Ascending aorta (tissue), 2 donors: ENCODE data around the gene SH3BGR. TPM values are rescaled to one million over a fixed set of nuclear protein-coding genes. Genes with fewer than 3 reads are reported as not detected.

ENCODE experiments used
- DNase-seq, 2 donors: peaks; one replicate each; pipeline ENCODE4 v3.0.0-alpha.2; 2019; ENCODE audit warnings: low spot score in 2 of 2
- H3K27ac ChIP-seq, 2 donors: fragments of 200-600 bp; sonication (generic); one replicate each; pipeline ENCODE4 v1.5.1; 2016 to 2017; ENCODE audit warnings: mild to moderate bottlenecking in 1 of 2
- H3K27me3 ChIP-seq: fragments of 200-600 bp; sonication (generic); one replicate; pipeline ENCODE4 v1.5.1; 2017
- H3K36me3 ChIP-seq, 2 donors: fragments of 200-600 bp; sonication (generic); one replicate each; pipeline ENCODE4 v1.5.1; 2016
- H3K4me1 ChIP-seq, 2 donors: fragments of 200-600 bp; sonication (generic); one replicate each; pipeline ENCODE4 v1.5.1; 2016 to 2017; ENCODE audit warnings: mild to moderate bottlenecking in 1 of 2
- H3K4me3 ChIP-seq, 2 donors: fragments of 200-600 bp; sonication (generic); one replicate each; pipeline ENCODE4 v1.5.1; 2016 to 2017; ENCODE audit warnings: mild to moderate bottlenecking in 1 of 2
- H3K9me3 ChIP-seq, 2 donors: fragments of 200-600 bp; sonication (generic); one replicate each; pipeline ENCODE4 v1.5.1; 2016
- CTCF ChIP-seq, 3 experiments: fragments of 200-600 bp in 2 of 3; fragments of 450-650 bp in 1 of 3; sonication (generic) in 2 of 3; IDR thresholded peaks; one replicate each; pipeline ENCODE4 v1.5.1; 2016 to 2019; ENCODE audit warnings: antibody characterized with exemption in 3 of 3, mild to moderate bottlenecking in 1 of 3, moderate library complexity in 1 of 3
- intact Hi-C: fragments of 100-400 bp; cut with DNase I; formaldehyde crosslinking; loops from one replicate; pipeline ENCODE4 v1.15.1; 2023
- total RNA-seq: library from RNA; depleted of rRNA; stranded (reverse); fragments of >200 nt; gene quantifications from one replicate; pipeline ENCODE4 v1.1.0, GENCODE V29; 2016

Gene SH3BGR
- total RNA-seq, 1 donor from 2014 or later, result not detected

GRCh38 chr21:39564200-39564599, 112.4 kb downstream of the SH3BGR start:
- no peaks in the 10 kb centered on the region for H3K9me3 ChIP-seq
- DNase-seq, result no peak
- no peaks in the 10 kb centered on the region for H3K27me3 ChIP-seq
- H3K36me3 ChIP-seq, result no peaks in the 10 kb centered on the region
- TF ChIP-seq CTCF (IDR thresholded peaks at IDR 0.05), result no peak
- no peak overlapping the region for H3K27ac ChIP-seq
- H3K4me3 ChIP-seq, result no peak overlapping the region
- intact Hi-C loops, result no loop called here
- H3K4me1 ChIP-seq, result no peaks in the 10 kb centered on the region

Other genes with a start within 250 kb of the SH3BGR start
- 15.4 TPM for gene BRWD1, start 138.3 kb upstream of the SH3BGR start, total RNA-seq
- 22.7 TPM for gene HMGN1, start 102.9 kb upstream of the SH3BGR start, total RNA-seq
- gene LCA5L, start 6.2 kb upstream of the SH3BGR start, total RNA-seq, result not detected
- not detected for gene B3GALT5, start 161.0 kb downstream of the SH3BGR start, total RNA-seq